ENCODE data around the gene KLF9. TPM values are rescaled to one million over a fixed set of nuclear protein-coding genes. Genes with fewer than 3 reads are reported as not detected.

Gene KLF9
- total RNA-seq, 4 donors from 2014 or later: 13.7 to 71.0 (median 17.3) TPM

DNA sequence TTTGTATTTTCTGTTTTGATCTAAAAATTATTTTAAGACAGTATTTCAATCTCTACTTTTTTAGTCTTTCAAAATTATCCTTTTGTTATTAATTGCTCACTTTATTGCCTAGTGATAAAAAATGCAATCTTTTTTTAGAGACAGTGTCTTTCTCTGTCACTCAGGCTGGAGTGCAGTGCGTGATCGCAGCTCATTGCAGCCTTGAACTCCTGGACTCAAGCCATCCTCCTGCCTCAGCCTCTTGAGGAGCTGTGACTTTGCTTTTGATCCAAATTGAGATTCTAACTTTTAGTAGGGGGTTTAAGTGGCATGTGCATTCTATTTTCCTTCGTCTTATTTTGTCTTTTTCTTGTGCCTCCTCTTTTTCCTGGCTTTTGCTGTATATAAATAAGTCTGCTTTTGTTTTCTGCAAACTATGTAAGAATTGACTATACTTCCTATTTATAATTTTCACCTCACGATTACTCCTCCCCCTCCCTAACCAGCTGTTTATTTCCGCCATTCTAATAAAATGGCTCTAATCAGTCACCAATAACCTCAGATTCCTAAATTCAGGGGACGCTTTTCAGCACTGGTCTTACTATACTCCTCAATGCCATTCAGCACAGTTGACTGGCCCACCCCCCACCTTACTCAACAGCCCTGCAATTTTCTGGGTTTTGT lies 32.3 kb downstream of the KLF9 start:
- Histone ChIP-seq H3K4me3 (no peak overlapping the region), H3K9me3 (no peaks in the 10 kb centered on the region), H3K27me3 (no peaks in the 10 kb centered on the region), H3K27ac (no peak overlapping the region), H3K36me3 (peaks cover 0 to 28% (median 0%) of the 10 kb centered on the region in 3 donors), H3K4me1 (peaks cover 0 to 20% (median 0%) of the 10 kb centered on the region in 3 donors)
- intact Hi-C loops (cut with DNase I): no loop called here
- WGBS, 2 donors: 85 to 86% methylated on average over 6 of the region's 6 CpGs
- DNase-seq: no peak
- TF ChIP-seq POLR2A (IDR thresholded peaks at IDR 0.05): no peak
- TF ChIP-seq, protein P1, sequence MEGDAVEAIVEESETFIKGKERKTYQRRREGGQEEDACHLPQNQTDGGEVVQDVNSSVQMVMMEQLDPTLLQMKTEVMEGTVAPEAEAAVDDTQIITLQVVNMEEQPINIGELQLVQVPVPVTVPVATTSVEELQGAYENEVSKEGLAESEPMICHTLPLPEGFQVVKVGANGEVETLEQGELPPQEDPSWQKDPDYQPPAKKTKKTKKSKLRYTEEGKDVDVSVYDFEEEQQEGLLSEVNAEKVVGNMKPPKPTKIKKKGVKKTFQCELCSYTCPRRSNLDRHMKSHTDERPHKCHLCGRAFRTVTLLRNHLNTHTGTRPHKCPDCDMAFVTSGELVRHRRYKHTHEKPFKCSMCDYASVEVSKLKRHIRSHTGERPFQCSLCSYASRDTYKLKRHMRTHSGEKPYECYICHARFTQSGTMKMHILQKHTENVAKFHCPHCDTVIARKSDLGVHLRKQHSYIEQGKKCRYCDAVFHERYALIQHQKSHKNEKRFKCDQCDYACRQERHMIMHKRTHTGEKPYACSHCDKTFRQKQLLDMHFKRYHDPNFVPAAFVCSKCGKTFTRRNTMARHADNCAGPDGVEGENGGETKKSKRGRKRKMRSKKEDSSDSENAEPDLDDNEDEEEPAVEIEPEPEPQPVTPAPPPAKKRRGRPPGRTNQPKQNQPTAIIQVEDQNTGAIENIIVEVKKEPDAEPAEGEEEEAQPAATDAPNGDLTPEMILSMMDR (IDR thresholded peaks at IDR 0.05): no peak

DNA sequence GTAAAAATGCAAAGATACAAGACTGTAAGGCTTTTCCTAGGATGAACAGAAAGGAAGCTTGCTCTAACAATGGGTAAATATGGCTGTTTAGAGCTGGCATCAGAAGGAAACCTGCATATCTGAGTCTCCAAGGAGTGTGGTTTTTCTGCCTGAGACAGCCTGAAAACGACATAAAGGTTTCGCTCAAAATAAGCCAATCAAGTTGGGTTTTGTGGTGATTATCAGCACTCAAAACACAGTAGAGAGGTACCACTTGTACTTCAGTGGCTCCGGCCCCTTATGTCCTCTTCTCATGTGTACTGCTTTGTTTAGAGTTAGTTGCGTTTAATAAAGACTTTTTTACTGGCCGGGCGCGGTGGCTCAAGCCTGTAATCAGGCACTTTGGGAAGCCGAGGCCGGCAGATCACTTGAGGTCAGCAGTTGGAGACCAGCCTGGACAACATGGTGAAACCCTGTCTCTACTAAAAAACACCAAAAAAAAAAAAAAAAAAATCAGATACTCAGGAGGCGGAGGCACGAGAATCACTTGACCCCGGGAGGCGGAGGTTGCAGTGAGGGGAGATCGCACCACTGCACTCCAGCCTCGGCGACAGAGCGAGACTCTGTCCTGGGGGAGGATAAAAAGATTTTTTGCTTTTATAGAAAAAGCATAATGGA lies 39.4 kb downstream of the KLF9 start:
- no peak overlapping the region for H3K27ac ChIP-seq
- no peaks in the 10 kb centered on the region for H3K36me3 ChIP-seq
- intact Hi-C loops (cut with DNase I): no loop called here
- peaks cover 0 to 6% (median 0%) of the 10 kb centered on the region in 3 donors for H3K4me1 ChIP-seq
- no peaks in the 10 kb centered on the region for H3K27me3 ChIP-seq
- WGBS, 2 donors: 84 to 85% methylated on average over 10 to 14 of the region's 17 CpGs
- H3K4me3 ChIP-seq: no peak overlapping the region
- no peak for DNase-seq
- TF ChIP-seq, protein P1 (IDR thresholded peaks at IDR 0.05): no peak
- no peak for TF ChIP-seq POLR2A (IDR thresholded peaks at IDR 0.05)
- no peaks in the 10 kb centered on the region for H3K9me3 ChIP-seq

DNA sequence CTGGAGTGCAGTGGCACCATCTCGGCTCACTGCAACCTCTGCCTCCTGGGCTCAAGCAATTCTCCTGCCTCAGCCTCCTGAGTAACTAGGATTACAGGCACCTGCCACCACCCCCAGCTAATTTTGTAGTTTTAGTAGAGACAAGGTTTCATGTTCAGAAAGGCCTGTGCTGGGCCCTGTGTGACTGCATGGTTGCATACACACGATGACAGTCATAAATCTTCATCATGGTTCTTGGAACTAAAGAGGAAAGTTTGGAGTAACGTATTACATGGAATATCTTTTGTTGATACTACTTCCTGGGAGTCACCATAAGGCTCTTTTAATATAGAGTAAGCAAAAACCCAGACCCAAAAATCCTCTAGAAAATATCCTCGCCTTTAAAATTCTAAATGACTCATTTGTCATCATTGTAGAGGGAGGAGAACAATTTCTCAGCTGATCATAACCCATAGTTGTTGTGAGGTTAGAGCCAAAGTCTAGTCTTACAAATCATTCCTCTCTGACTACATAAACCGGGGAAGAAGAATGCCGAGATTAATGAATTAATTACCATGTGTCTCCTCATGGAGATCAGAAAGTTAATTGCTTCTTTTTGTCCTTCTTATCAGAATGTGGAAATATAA lies 47.0 kb downstream of the KLF9 start:
- H3K4me3 ChIP-seq: no peak overlapping the region
- no peak for DNase-seq
- TF ChIP-seq, protein P1 (IDR thresholded peaks at IDR 0.05): no peak
- no peak for TF ChIP-seq POLR2A (IDR thresholded peaks at IDR 0.05)

GRCh38 chr9:70363760-70364159 lies 50.7 kb downstream of the KLF9 start:
- TF ChIP-seq, protein P1 (IDR thresholded peaks at IDR 0.05): no peak
- no peak for TF ChIP-seq POLR2A (IDR thresholded peaks at IDR 0.05)
- no peaks in the 10 kb centered on the region for H3K36me3 ChIP-seq
- no peak overlapping the region for H3K27ac ChIP-seq
- H3K4me1 ChIP-seq: no peaks in the 10 kb centered on the region
- DNase-seq: no peak
- no peaks in the 10 kb centered on the region for H3K9me3 ChIP-seq
- H3K4me3 ChIP-seq: no peak overlapping the region
- no peaks in the 10 kb centered on the region for H3K27me3 ChIP-seq
- intact Hi-C loops (cut with DNase I): no loop called here
- WGBS, 2 donors: 95 to 96% methylated on average over 5 to 7 of the region's 7 CpGs

More for the DNA sequence above, 47.0 kb downstream of the KLF9 start:
- Histone ChIP-seq H3K9me3 (no peaks in the 10 kb centered on the region), H3K36me3 (no peaks in the 10 kb centered on the region), H3K4me1 (no peaks in the 10 kb centered on the region), H3K27ac (no peak overlapping the region), H3K27me3 (no peaks in the 10 kb centered on the region)
- 72 to 73% methylated on average over 6 of the region's 6 CpGs for whole genome bisulfite sequencing, 2 donors
- intact Hi-C loops (cut with DNase I): no loop called here

GRCh38 chr9:70362952-70363351 lies 51.5 kb downstream of the KLF9 start:
- peaks cover 0 to 5% (median 0%) of the 10 kb centered on the region in 3 donors for H3K36me3 ChIP-seq
- TF ChIP-seq POLR2A (IDR thresholded peaks at IDR 0.05): no peak
- TF ChIP-seq, protein P1 (IDR thresholded peaks at IDR 0.05): no peak
- no peaks in the 10 kb centered on the region for H3K9me3 ChIP-seq
- intact Hi-C loops (cut with DNase I): no loop called here
- no peak overlapping the region for H3K27ac ChIP-seq
- 66 to 71% methylated on average over 6 of the region's 7 CpGs for WGBS, 2 donors
- H3K27me3 ChIP-seq: no peaks in the 10 kb centered on the region
- H3K4me3 ChIP-seq: no peak overlapping the region
- no peaks in the 10 kb centered on the region for H3K4me1 ChIP-seq
- no peak for DNase-seq

Measured in esophagus squamous epithelium (tissue), 5 donors.